ENCODE results near the gene LARP4B. TPM values are rescaled to one million over a fixed set of nuclear protein-coding genes. Genes with fewer than 3 reads are reported as not detected.
A peak's percentile ranks its signal among the peaks of the same experiment; 100 is the strongest.

LARP4B gene
- total RNA-seq, 2 donors from 2014 or later: 42.2 to 70.6 TPM

DNA sequence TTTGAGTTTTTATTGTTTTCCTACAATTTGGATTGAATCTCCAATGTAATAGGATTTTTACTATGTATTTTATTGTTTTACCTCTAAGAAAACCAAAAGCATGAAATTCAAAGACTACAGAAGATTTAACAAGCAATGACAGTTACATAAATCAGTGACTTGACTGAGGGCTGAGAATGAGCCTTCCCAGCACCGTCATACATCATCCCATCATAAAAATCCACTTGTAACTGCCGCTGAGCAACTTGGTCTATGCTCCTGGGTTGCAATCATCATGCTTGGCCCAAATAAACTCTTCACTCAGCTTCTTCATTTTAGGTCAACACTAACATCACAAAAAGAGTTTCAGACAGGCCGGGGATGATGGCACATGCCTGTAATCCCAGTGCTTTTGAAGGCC, 13.5 kb downstream of the LARP4B start:
- TF ChIP-seq, protein P1, sequence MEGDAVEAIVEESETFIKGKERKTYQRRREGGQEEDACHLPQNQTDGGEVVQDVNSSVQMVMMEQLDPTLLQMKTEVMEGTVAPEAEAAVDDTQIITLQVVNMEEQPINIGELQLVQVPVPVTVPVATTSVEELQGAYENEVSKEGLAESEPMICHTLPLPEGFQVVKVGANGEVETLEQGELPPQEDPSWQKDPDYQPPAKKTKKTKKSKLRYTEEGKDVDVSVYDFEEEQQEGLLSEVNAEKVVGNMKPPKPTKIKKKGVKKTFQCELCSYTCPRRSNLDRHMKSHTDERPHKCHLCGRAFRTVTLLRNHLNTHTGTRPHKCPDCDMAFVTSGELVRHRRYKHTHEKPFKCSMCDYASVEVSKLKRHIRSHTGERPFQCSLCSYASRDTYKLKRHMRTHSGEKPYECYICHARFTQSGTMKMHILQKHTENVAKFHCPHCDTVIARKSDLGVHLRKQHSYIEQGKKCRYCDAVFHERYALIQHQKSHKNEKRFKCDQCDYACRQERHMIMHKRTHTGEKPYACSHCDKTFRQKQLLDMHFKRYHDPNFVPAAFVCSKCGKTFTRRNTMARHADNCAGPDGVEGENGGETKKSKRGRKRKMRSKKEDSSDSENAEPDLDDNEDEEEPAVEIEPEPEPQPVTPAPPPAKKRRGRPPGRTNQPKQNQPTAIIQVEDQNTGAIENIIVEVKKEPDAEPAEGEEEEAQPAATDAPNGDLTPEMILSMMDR (IDR thresholded peaks at IDR 0.05): no peak
- no peak for ATAC-seq (ENCODE audit: insufficient number of reproducible peaks, low FRiP score, low read depth)
- no peaks in the 10 kb centered on the region for H3K9me3 ChIP-seq

DNA sequence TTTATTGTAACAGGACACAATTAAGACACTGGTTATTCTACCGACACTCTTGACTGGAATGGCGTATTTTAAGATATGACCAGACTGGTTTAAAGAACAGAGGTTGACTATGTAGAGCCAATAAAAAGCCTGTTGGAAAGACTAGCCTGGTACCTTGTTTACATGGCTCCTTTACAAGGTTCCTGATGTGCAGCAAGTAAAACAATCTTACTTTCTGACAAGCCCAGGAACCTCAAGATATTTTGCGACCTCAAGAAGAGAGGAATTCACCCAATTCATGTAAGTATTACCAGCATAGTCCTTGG, 14.1 kb downstream of the LARP4B start:
- no peak overlapping the region for H3K27ac ChIP-seq
- no peak overlapping the region for H3K4me3 ChIP-seq
- H3K27me3 ChIP-seq (replicated peaks; ENCODE audit: insufficient read depth): no peaks in the 10 kb centered on the region
- no peaks in the 10 kb centered on the region for H3K9me3 ChIP-seq
- H3K36me3 ChIP-seq: no peaks in the 10 kb centered on the region
- DNase-seq (ENCODE audit: low spot score): no peak
- H3K4me1 ChIP-seq (ENCODE audit: control insufficient read depth in 1 of 2, low read depth in 2 of 2): no peaks in the 10 kb centered on the region
- TF ChIP-seq, protein P1 (IDR thresholded peaks at IDR 0.05): no peak
- ATAC-seq (ENCODE audit: insufficient number of reproducible peaks, low FRiP score, low read depth): no peak

More for the DNA sequence above, 13.5 kb downstream of the LARP4B start:
- H3K4me1 ChIP-seq (ENCODE audit: control insufficient read depth in 1 of 2, low read depth in 2 of 2): no peaks in the 10 kb centered on the region
- H3K36me3 ChIP-seq: no peaks in the 10 kb centered on the region
- no peak overlapping the region for H3K4me3 ChIP-seq
- DNase-seq (ENCODE audit: low spot score): no peak
- no peaks in the 10 kb centered on the region for H3K27me3 ChIP-seq (replicated peaks; ENCODE audit: insufficient read depth)
- no peak overlapping the region for H3K27ac ChIP-seq

DNA sequence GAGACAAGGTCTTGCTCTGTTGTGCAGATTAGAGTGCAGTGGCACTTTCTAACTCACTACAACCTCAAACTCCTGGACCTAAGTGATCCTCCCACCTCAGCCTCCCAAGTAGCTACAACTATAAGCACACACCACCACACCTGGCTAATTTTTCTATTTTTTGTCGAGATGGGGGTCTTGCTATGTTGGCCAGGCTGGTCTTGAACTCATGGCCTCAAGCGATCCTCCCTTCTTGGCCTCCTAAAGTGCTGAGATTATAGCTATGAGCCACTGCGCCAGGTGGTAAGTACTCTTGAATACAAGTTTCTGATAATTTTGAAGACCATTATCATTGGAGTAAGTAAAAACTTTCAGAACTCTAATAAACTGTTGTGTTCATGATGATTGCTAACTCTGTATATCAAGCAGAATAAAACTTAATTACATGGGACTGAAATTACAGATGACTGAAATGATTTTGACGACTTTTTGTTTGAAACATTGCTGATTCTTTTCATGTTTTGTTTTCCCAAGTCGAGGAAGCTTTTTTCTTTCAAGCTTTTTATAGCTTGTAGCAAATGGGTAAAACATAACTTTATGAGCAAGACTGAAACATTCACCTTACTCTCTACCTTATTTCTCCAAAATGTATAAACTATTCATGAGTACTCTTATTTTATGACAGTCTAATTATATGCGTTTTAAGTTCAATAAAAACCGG, 14.6 kb downstream of the LARP4B start:
- TF ChIP-seq, protein P1 (IDR thresholded peaks at IDR 0.05): no peak
- H3K9me3 ChIP-seq: no peaks in the 10 kb centered on the region
- DNase-seq (ENCODE audit: low spot score) (no peak), ATAC-seq (ENCODE audit: insufficient number of reproducible peaks, low FRiP score, low read depth) (no peak)
- H3K4me1 ChIP-seq (ENCODE audit: control insufficient read depth in 1 of 2, low read depth in 2 of 2): no peaks in the 10 kb centered on the region
- no peaks in the 10 kb centered on the region for H3K36me3 ChIP-seq
- no peaks in the 10 kb centered on the region for H3K27me3 ChIP-seq (replicated peaks; ENCODE audit: insufficient read depth)
- no peak overlapping the region for H3K4me3 ChIP-seq
- no peak overlapping the region for H3K27ac ChIP-seq

DNA sequence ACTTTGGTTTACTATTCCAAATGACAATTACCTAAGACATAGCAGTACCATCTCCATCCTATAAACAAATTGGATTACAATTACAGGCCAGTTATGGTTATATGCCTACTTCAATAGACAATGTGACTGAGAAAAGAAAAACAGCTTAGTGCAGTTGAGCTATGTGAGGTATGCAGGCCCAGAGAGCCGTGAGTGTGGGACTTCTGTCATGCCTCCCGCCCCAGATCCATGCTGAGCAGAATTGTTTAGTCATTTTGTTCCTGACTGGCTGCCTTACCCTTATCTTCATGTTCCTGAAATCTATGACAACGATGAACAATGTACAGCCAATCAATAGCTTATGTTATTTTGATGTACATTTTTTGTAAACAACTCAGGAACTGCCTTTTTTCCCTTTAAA, 21.7 kb downstream of the LARP4B start:
- DNase-seq (ENCODE audit: low spot score): no peak

DNA sequence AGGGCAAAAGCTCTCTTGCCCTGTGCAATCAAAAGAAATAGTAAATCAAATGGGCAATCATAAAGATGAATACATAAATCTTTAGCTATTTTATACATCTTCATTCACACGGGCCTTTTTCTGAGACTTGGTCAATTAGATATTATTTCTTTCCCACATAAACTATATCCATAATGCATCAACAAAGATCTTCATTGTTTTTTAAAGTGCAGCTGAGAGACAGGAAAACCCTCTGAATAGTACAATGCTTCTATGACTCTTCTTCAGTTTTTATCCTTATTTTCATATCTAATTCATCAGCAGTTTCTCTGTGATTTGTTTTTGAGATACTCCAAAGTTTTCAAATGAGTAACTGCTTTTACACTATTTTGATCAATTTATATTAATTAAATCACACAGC, 25.5 kb downstream of the LARP4B start:
- Histone ChIP-seq H3K9me3 (no peaks in the 10 kb centered on the region), H3K4me3 (no peak overlapping the region), H3K27me3 (replicated peaks; ENCODE audit: insufficient read depth) (no peaks in the 10 kb centered on the region), H3K4me1 (ENCODE audit: control insufficient read depth in 1 of 2, low read depth in 2 of 2) (peaks cover 8 to 16% of the 10 kb centered on the region in 2 donors), H3K27ac (no peak overlapping the region), H3K36me3 (no peaks in the 10 kb centered on the region)
- DNase-seq (ENCODE audit: low spot score) (no peak), ATAC-seq (ENCODE audit: insufficient number of reproducible peaks, low FRiP score, low read depth) (no peak)
- TF ChIP-seq, protein P1 (IDR thresholded peaks at IDR 0.05): no peak

More for the DNA sequence above, 21.7 kb downstream of the LARP4B start:
- ATAC-seq (ENCODE audit: insufficient number of reproducible peaks, low FRiP score, low read depth): no peak
- no peaks in the 10 kb centered on the region for H3K36me3 ChIP-seq
- no peaks in the 10 kb centered on the region for H3K27me3 ChIP-seq (replicated peaks; ENCODE audit: insufficient read depth)
- peaks cover 8 to 22% of the 10 kb centered on the region in 2 donors for H3K4me1 ChIP-seq (ENCODE audit: control insufficient read depth in 1 of 2, low read depth in 2 of 2)
- H3K27ac ChIP-seq: peak overlapping the region; percentile 47 to 62
- no peak overlapping the region for H3K4me3 ChIP-seq
- no peaks in the 10 kb centered on the region for H3K9me3 ChIP-seq
- TF ChIP-seq, protein P1 (IDR thresholded peaks at IDR 0.05): no peak

All from thoracic aorta (tissue), 2 donors.